Measurements from ENCODE around the gene DHTKD1.

DNA sequence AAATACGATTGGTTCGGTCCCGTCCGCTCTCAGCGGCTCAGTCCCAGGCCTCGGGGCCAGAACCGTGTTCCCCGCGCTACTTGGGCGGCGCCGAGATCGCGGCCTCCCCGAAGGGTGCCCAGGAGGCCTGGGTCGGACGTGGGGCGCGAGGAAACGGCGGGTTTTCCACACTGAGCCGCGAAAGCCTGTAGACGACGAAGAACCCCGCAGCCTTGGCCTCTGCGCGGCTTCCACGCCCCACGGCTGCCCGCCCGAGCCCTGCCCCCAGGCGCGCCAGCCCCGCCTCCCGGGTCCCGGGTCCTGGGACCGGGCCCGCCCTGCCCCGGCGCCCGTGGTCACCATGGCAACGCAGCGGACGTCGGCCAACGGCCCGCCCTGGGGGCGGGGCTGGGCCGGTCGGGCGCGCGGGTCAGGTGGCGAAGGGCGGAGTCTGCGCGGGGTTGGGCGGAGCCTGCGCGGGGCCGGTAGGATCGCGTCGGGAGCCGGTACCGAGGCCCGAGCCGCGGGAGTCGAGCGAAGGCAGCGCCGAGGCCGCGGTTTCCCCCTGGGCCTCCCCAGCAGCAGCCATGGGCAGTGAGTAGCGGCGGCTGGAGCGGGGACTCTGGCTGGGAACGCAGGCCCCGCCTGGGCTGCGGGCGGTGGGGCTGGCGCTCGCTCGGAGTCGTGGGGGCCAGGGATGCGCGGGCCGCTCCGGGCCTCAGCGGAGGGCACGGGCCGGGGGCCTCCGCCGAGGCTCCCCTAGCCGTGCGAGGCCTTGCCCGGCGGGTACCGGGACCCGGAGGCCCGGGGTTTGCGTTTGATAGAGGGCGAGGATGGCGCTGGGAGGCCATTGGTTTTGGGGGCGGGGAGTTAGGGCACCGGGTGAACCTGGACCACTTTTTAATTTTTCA is 60.7 kb downstream of the DHTKD1 start, which contains the start of gene SEC61A2:
- TF ChIP-seq POLR2A (IDR thresholded peaks at IDR 0.05) (no peak), CTCF (IDR thresholded peaks at IDR 0.05) (no peak), POLR2AphosphoS5 (IDR thresholded peaks at IDR 0.05) (peak; percentile 21 to 61 (median 54))

Data from breast epithelium (tissue), 3 donors.